HG03097 (cell line): ENCODE measurements around the gene PIP5KL1.
"Not testable (repeated sequence)": the region's sequence is repeated elsewhere in the genome, so short reads cannot be mapped to it uniquely, and the experiment has no call there.

Experiments used
- ATAC-seq: cut with Tn5 transposase; IDR thresholded peaks from one replicate; pipeline ENCODE4 v1.9.1; 2021; ENCODE audit not compliant: unreplicated experiment, low FRiP score

The PIP5KL1 gene

GRCh38 chr9:127897193-127897692, 33.3 kb downstream of the PIP5KL1 start:
- no peak for ATAC-seq

DNA sequence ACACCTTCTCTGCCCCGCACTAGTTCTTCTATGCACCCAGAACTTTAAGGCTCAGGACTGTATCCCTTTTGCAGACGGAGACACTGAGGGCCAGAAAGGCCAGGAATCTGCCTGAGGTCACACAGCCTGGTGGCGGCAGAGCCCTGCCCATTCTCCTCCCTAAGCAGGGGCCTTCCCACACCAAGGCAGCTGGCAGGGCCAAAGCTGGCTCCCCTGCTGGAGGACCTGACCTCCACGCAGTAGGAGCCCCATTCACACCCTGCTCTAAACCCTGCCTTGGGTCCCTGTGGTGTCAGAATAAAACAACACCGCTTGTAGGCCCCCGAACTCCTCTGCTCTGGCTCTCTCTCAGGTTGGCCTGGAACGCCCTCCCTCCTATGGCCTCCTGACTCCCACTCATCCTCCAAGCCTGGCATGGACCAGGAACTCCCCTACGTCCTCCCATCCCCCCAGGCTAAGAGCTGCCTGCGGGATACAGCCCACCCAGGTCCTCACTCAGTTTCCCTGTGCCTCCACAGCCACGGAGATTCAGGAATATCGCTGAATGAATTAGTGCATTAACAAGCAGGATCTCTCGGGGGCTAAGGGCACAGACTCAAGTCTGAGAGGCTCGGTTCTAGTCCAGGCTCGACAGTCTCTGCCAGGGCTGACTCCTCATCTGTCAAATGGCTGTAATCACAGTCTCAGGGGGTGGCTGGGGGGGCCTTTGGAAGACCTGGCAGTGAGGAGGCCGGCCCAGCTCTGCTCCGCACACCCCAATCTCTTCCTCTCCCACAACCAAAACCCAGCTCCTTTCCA, 34.0 kb downstream of the PIP5KL1 start:
- ATAC-seq = no peak

DNA sequence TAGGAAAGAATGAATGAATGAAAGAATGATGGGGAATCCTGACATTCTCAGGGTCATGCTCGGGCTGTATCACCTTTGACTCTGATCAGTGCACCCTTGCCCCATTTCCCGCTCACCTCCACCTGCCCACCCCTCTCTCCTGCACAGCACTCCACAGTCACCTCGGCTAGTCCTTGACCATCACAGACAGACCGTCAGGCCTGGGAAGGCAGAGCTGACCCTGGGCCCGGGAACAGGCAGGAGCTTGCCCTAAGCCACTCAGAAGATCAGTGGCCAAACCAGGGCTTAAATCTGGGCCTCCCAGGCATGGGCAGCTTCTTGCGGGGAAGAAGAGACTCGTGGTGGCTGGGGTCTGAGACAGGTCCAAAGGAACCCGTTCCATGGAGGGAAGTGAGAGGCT, 34.8 kb downstream of the PIP5KL1 start:
- no peak for ATAC-seq

DNA sequence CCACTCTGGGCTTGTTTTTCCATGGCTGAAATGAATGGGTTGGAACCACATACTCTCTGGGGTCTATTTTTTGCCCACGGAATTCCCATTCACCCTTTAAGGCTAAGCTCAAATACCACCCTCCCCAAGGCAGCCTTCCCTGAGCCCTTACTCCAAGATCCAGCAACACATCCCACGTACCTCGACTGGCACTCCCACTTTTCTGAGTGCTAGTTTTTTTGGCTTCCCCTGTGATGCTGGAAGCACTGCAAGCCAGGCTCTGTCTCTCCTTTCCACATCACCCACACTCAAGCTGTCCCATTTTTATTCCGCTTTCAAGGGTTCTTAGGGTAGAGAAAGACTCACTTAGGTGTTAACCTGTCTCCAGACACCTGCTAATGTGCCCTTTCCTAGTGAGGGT, 37.2 kb downstream of the PIP5KL1 start:
- ATAC-seq = no peak

- ATAC-seq = no peak
Measured at GRCh38 chr9:127892831-127893230, 37.7 kb downstream of the PIP5KL1 start.

DNA sequence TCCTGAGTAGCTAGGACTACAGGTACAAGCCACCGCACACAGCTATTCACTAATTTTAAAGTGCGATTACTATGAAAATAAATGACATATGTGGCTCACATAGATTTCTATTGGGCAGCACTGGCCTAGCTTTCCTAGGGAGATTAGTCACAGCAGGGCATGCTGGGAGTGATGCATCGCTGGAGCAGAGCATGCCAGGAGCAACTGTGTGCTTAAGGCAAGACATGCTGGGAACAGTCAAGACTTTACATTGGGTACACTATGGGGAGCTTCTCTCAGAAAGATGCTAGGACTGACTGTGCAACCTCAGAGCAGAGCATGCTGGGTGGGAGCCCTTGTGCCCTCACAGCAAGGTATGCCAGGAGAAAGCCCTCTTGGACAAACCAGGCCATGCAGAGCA, 40.5 kb downstream of the PIP5KL1 start:
- no peak for ATAC-seq

- no peak for ATAC-seq
Measured at GRCh38 chr9:127887792-127888191, 42.8 kb downstream of the PIP5KL1 start.

GRCh38 chr9:127886401-127886972, 44.1 kb downstream of the PIP5KL1 start:
- no peak for ATAC-seq

DNA sequence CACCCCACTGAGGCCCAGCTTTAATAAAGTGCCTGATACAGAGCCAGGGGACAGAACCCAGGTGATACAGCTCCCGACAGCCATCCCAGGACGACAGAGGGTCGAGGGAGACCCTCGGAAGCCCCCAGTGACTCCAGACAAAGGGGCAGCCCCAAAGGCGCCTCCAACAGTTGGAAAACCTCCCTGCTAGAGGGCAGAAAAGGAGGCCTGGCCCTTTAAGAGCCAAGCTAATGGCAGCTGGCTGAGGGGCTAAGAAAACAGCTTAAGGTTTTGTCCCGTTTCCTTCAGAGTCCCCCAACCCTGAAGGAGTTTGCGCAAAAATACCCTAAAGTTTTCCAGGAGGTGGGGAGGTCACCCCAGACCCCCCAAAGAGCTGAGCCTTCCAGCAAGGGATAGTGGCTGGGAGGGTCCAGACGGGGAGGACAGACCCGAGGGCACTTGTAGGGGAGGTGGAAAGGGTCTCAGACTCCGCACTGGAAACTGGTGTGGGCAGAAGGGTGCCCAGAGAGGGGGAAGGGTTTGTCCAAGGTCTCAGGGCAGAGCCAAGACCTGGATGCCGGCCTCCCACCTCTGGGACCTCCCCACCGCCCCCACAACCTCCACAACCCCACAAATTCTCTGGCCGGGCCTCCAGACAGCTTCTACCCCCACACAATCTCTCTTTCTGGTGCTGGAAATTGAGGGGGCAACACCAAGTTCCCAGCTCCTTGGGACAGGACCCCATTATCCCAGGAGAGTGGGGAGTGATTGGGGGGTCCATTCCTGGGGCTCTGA, 44.9 kb downstream of the PIP5KL1 start:
- no peak for ATAC-seq

GRCh38 chr9:127884976-127885490, 45.5 kb downstream of the PIP5KL1 start:
- ATAC-seq = no peak

GRCh38 chr9:127884427-127884911, 46.1 kb downstream of the PIP5KL1 start:
- ATAC-seq = no peak

DNA sequence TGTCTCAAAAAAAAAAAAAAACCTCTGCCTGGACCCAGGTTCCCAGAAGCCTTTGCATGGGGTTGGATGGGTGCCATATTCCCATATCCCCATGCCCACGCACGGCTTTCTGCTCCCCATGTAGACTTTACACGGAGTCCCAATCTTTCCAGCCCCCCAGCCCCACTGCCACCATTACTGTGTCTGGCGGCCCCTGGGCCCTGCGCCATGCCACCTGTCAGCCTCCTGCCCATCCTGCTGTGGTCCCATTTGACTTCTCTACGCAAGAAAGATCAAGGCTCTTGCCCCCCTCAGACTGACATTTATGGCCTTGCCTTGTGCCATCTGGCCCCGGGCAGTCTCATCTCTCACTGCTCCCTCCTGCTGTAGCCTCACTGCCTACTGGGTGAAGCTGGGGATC, 46.6 kb downstream of the PIP5KL1 start:
- ATAC-seq = no peak

DNA sequence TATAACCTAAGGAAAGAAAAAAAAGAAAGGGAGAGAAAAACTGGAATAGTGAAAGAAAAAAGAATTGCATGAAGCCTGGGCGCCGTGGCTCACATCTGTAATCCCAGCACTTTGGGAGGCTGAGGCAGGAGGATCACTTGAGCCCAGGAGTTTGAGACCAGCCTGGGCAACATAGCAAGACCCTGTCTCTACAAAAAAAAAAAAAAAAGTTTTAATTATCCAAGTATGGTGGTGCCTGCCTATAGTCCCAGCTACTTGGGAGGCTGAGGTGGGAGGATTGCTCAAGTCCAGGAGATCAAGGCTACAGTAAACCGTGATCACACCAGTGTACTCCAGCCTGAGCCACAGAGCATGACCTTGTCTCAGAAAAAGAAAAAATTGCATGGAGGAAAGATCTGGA, 48.9 kb downstream of the PIP5KL1 start:
- not testable (repeated sequence) for ATAC-seq

DNA sequence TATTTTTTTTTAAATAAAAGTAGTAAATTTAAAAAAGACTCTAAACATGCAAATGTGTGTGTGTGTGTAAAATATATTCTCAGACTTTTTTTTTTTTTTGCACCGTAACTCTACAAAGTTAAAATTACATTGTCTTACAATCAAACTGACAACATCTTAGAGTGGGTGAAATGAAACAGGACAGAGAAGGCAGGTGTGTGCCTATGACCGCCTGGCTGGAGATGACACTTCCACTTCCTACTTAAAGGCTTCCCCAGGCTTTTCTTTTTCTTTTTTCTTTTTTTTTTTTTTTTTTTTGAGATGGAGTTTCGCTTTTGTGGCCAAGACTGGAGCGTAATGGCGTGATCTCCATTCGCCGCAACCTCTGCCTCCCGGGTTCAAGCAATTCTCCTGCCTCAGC, 50.4 kb downstream of the PIP5KL1 start:
- ATAC-seq = no peak

DNA sequence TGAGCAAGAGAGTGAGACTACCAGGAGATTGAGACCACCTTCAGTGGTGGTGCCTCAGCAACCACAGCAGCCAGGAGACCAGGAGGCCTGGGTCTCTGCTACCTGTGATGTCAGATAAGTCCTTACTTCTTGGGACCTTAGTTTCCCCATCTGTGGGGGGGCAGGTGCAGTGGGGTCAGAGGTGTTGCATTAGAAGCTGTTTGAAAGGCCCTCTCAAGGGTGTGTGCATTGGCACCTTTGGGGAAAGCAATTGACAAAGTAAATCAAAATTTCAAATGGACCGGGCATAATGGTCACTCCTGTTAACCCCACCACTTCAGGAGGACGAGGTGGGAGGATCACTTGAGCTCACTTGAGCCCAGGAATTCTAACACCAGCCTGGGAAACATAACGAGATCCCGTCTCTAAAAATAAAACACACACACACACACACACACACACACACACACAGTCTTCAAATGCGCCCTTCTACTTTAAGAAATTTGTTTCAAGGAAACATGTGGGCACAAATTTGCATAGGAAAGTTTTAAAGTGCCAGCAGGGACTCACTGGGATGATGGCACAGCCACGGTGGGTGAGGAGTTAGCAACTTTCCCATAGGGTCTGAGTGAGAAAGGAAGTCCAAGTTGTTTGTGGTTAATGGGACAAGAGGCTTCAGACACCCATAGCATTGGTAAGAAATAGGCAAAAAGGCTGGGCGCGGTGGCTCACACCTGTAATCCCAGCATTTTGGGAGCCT, 51.8 kb downstream of the PIP5KL1 start:
- no peak for ATAC-seq

- no peak for ATAC-seq
Measured at GRCh38 chr9:127878001-127878651, 52.5 kb downstream of the PIP5KL1 start.

GRCh38 chr9:127877566-127877998, 53.0 kb downstream of the PIP5KL1 start, which contains the start of gene AK1:
TSS of gene AK1 (minus strand) at chr9:127877675. CDS start at chr9:127874617, 3,058 bp downstream.
- no peak for ATAC-seq

DNA sequence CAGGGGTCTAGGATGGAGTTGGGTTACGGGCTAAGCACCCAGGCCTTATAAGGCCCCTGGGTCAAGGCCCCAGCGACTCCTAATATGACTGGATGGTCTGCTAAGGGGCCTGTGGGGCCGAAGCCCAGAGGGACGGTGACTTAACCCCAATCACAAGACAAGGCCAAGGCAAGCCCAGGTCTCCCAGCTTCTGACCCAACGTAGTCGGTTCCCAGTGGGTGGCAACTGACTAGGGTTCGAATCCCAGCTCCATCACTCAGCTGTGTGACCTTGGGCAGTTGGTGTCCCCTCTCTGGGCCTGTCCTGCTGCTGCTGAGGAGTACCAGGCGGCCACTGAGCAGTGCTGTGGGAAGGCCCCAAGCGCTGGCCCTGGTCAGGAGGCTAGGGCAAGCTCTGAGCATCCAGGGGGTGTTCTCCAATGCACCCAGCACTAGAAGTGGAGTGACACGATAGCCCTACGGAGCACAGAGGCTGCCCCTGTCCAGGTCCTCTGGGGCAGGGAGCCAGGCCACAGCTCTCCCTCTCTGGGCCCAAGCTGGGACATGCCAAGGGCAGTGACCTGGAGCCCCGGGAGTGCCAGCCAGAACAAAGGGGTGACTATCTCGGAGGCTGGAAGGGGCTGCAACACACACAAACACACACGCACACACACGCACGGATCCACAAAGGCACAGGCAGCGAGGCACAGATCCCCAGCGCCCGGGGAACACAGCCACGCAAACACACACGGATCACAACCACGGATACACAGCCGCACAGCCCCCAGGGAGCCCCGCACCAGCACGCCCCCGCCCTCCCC, 53.6 kb downstream of the PIP5KL1 start:
- ATAC-seq = no peak
